Measurements from ENCODE around the gene ENC1.

ENC1 gene

GRCh38 chr5:74631081-74631953 is 9.2 kb downstream of the ENC1 start:
- peak; percentile 33 for DNase-seq (ENCODE audit: low spot score)

GRCh38 chr5:74630453-74631066 is 10.0 kb downstream of the ENC1 start:
- no peak for DNase-seq (ENCODE audit: low spot score)

- DNase-seq (ENCODE audit: low spot score), result no peak
Observed at GRCh38 chr5:74629326-74629725, 11.2 kb downstream of the ENC1 start.

- no peak for DNase-seq (ENCODE audit: low spot score)
Observed at GRCh38 chr5:74628359-74628758, 12.2 kb downstream of the ENC1 start.

GRCh38 chr5:74627646-74628279 is 12.8 kb downstream of the ENC1 start:
- no peak for DNase-seq (ENCODE audit: low spot score)

- DNase-seq (ENCODE audit: low spot score), result no peak
Observed at GRCh38 chr5:74626386-74627222, 13.9 kb downstream of the ENC1 start.

- peak; percentile 38 for DNase-seq (ENCODE audit: low spot score)
Observed at GRCh38 chr5:74625742-74626241, 14.7 kb downstream of the ENC1 start.

GRCh38 chr5:74624931-74625505 is 15.5 kb downstream of the ENC1 start:
- DNase-seq (ENCODE audit: low spot score), result no peak

- no peak for DNase-seq (ENCODE audit: low spot score)
Observed at GRCh38 chr5:74624501-74624900, 16.0 kb downstream of the ENC1 start.

- no peak for DNase-seq (ENCODE audit: low spot score)
Observed at GRCh38 chr5:74623748-74624408, 16.6 kb downstream of the ENC1 start.

- DNase-seq (ENCODE audit: low spot score), result no peak
Observed at GRCh38 chr5:74623006-74623611, 17.4 kb downstream of the ENC1 start.

- DNase-seq (ENCODE audit: low spot score), result no peak
Observed at GRCh38 chr5:74622122-74622521, 18.4 kb downstream of the ENC1 start.

GRCh38 chr5:74621492-74621891 is 19.0 kb downstream of the ENC1 start:
- DNase-seq (ENCODE audit: low spot score), result no peak

- no peak for DNase-seq (ENCODE audit: low spot score)
Observed at GRCh38 chr5:74619308-74619707, 21.2 kb downstream of the ENC1 start.

GRCh38 chr5:74618106-74618505 is 22.4 kb downstream of the ENC1 start:
- no peak for DNase-seq (ENCODE audit: low spot score)

- DNase-seq (ENCODE audit: low spot score), result no peak
Observed at GRCh38 chr5:74617202-74617601, 23.3 kb downstream of the ENC1 start.

- DNase-seq (ENCODE audit: low spot score), result no peak
Observed at GRCh38 chr5:74616236-74617146, 24.0 kb downstream of the ENC1 start.

GRCh38 chr5:74613283-74613682 is 27.2 kb downstream of the ENC1 start:
- DNase-seq (ENCODE audit: low spot score), result peak; percentile 45

GRCh38 chr5:74612045-74612444 is 28.5 kb downstream of the ENC1 start:
- DNase-seq (ENCODE audit: low spot score), result no peak
